Skin epidermis (tissue), 12 donors: Measurements from ENCODE around the gene CST9.

Experiments
- H3K27ac ChIP-seq, 21 experiments: fragments of 200-600 bp; sonication (generic) in 11 of 21; one replicate each; pipeline ENCODE4 v1.5.0; 2020; ENCODE audit warnings: mild to moderate bottlenecking in 3 of 21, inconsistent platforms in 2 of 21, moderate library complexity in 2 of 21
- H3K4me3 ChIP-seq, 7 experiments: fragments of 200-600 bp; sonication (generic) in 2 of 7; one replicate each; pipeline ENCODE4 v1.5.0; 2020; ENCODE audit warnings: inconsistent platforms in 2 of 7, mild to moderate bottlenecking in 2 of 7, moderate library complexity in 1 of 7

CST9 gene

GRCh38 chr20:23639490-23639958, 33.8 kb upstream of the CST9 start:
- peak overlapping the region in 2 of 21 experiments; percentile 3 to 42 for H3K27ac ChIP-seq

GRCh38 chr20:23638309-23638708, 32.6 kb upstream of the CST9 start:
- peak overlapping the region in 1 of 7 experiments; percentile 93 for H3K4me3 ChIP-seq
- peak overlapping the region in 3 of 21 experiments; percentile 35 to 52 (median 37) for H3K27ac ChIP-seq

More at GRCh38 chr20:23639490-23639958, 33.8 kb upstream of the CST9 start:
- no peak overlapping the region for H3K4me3 ChIP-seq

- H3K4me3 ChIP-seq, result peak within 1 kb of the TSS; percentile 77 to 95 (median 86)
- peak within 1 kb of the TSS; percentile 84 to 98 (median 95) for H3K27ac ChIP-seq
Observed at GRCh38 chr20:23637282-23638221, 31.8 kb upstream of the CST9 start, which contains the start of gene CST3. Gene CST3, minus strand, starts transcription at chr20:23637955. Its CDS starts 93 bp downstream, at chr20:23637862.

- Histone ChIP-seq H3K4me3 (peak overlapping the region; percentile 77 to 95 (median 86)), H3K27ac (peak overlapping the region in 20 of 21 experiments; percentile 84 to 98 (median 95))
Observed at GRCh38 chr20:23636908-23637281, 31.2 kb upstream of the CST9 start.

- Histone ChIP-seq H3K4me3 (peak overlapping the region; percentile 77 to 95 (median 86)), H3K27ac (peak overlapping the region in 17 of 21 experiments; percentile 17 to 98 (median 92))
Observed at GRCh38 chr20:23636182-23636907, 30.6 kb upstream of the CST9 start.

- Histone ChIP-seq H3K27ac (peak overlapping the region in 4 of 21 experiments; percentile 17 to 90 (median 32)), H3K4me3 (peak overlapping the region in 5 of 7 experiments; percentile 17 to 95 (median 81))
Observed at GRCh38 chr20:23635768-23636090, 30.0 kb upstream of the CST9 start.

GRCh38 chr20:23634985-23635767, 29.5 kb upstream of the CST9 start:
- H3K4me3 ChIP-seq, result peak overlapping the region in 4 of 7 experiments; percentile 9 to 86 (median 16)
- peak overlapping the region in 3 of 21 experiments; percentile 7 to 34 (median 24) for H3K27ac ChIP-seq

GRCh38 chr20:23634044-23634801, 28.5 kb upstream of the CST9 start:
- Histone ChIP-seq H3K27ac (peak overlapping the region in 2 of 21 experiments; percentile 10 to 11), H3K4me3 (no peak overlapping the region)

GRCh38 chr20:23632711-23633573, 27.2 kb upstream of the CST9 start:
- Histone ChIP-seq H3K4me3 (no peak overlapping the region), H3K27ac (peak overlapping the region in 2 of 21 experiments; percentile 22 to 41)

- Histone ChIP-seq H3K27ac (peak overlapping the region in 3 of 21 experiments; percentile 22 to 41 (median 28)), H3K4me3 (no peak overlapping the region)
Observed at GRCh38 chr20:23631981-23632710, 26.4 kb upstream of the CST9 start.

- Histone ChIP-seq H3K4me3 (no peak overlapping the region), H3K27ac (peak overlapping the region in 3 of 21 experiments; percentile 5 to 28 (median 6))
Observed at GRCh38 chr20:23631226-23631822, 25.6 kb upstream of the CST9 start.

GRCh38 chr20:23630392-23630849, 24.7 kb upstream of the CST9 start:
- H3K27ac ChIP-seq, result peak overlapping the region in 6 of 21 experiments; percentile 0 to 70 (median 45)
- H3K4me3 ChIP-seq, result no peak overlapping the region

GRCh38 chr20:23629542-23630391, 24.1 kb upstream of the CST9 start:
- Histone ChIP-seq H3K27ac (peak overlapping the region in 11 of 21 experiments; percentile 0 to 70 (median 50)), H3K4me3 (no peak overlapping the region)

GRCh38 chr20:23629017-23629541, 23.4 kb upstream of the CST9 start:
- H3K27ac ChIP-seq, result peak overlapping the region in 10 of 21 experiments; percentile 8 to 70 (median 54)
- H3K4me3 ChIP-seq, result no peak overlapping the region

- Histone ChIP-seq H3K27ac (peak overlapping the region in 7 of 21 experiments; percentile 8 to 70 (median 56)), H3K4me3 (no peak overlapping the region)
Observed at GRCh38 chr20:23628402-23629016, 22.8 kb upstream of the CST9 start.
